Fibroblast of skin of abdomen (primary cell): ENCODE measurements around the gene TCF7.
"Not testable (repeated sequence)": the region's sequence is repeated elsewhere in the genome, so short reads cannot be mapped to it uniquely, and the experiment has no call there.

ENCODE experiments used
- DNase-seq: peaks from one replicate; pipeline ENCODE4 v3.0.0-alpha.2; 2013

Gene TCF7

GRCh38 chr5:134145779-134146581 is 31.5 kb downstream of the TCF7 start:
- DNase-seq = peak; percentile 56

- no peak for DNase-seq
Measured at GRCh38 chr5:134146651-134147518, 32.4 kb downstream of the TCF7 start.

- no peak for DNase-seq
Measured at GRCh38 chr5:134148316-134148715, 33.8 kb downstream of the TCF7 start.

GRCh38 chr5:134148986-134149539 is 34.6 kb downstream of the TCF7 start:
- DNase-seq = no peak

GRCh38 chr5:134149571-134150303 is 35.3 kb downstream of the TCF7 start:
- no peak for DNase-seq

- no peak for DNase-seq
Measured at GRCh38 chr5:134151723-134152122, 37.2 kb downstream of the TCF7 start.

GRCh38 chr5:134152173-134152832 is 37.8 kb downstream of the TCF7 start:
- not testable (repeated sequence) for DNase-seq

- no peak for DNase-seq
Measured at GRCh38 chr5:134153241-134153640, 38.8 kb downstream of the TCF7 start.

GRCh38 chr5:134153657-134154056 is 39.2 kb downstream of the TCF7 start:
- DNase-seq = no peak

GRCh38 chr5:134161513-134162395 is 47.3 kb downstream of the TCF7 start:
- no peak for DNase-seq

GRCh38 chr5:134162592-134162991 is 48.1 kb downstream of the TCF7 start:
- DNase-seq = no peak

GRCh38 chr5:134171972-134172371 is 57.5 kb downstream of the TCF7 start:
- DNase-seq = no peak

- DNase-seq = peak; percentile 34
Measured at GRCh38 chr5:134174841-134175839, 60.7 kb downstream of the TCF7 start.

GRCh38 chr5:134175921-134176510 is 61.5 kb downstream of the TCF7 start:
- peak; percentile 24 for DNase-seq

- peak; percentile 79 for DNase-seq
Measured at GRCh38 chr5:134176511-134177368, 62.3 kb downstream of the TCF7 start, which contains the start of gene SKP1. Gene SKP1, minus strand, starts transcription at chr5:134176950. Its CDS starts 2,928 bp downstream, at chr5:134174022.

GRCh38 chr5:134177369-134178095 is 63.1 kb downstream of the TCF7 start:
- DNase-seq = peak; percentile 22

GRCh38 chr5:134178096-134178419 is 63.6 kb downstream of the TCF7 start:
- no peak for DNase-seq

- DNase-seq = no peak
Measured at GRCh38 chr5:134183481-134183880, 69.0 kb downstream of the TCF7 start.
